Measurements from ENCODE around the gene OLA1.

DNA sequence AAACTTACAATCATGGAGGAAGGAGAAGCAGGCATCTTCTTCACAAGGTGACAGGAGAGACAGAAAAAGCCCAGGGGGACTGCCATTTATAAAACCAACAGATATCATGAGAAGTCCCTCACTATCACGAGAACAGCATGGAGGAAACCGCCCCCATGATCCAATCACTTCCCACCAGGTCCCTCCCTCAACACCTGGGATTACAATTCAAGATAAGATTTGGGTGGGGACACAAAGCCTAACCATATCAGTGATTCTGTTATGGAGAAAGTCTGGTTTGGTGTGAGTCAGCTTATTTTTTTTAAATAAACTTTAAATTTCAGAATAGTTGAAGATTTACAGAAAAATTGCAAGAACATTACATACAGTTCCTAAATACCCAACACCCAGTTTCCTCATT is 198.4 kb downstream of the OLA1 start:
- TF ChIP-seq POLR2AphosphoS5 (IDR thresholded peaks at IDR 0.05; ENCODE audit: borderline replicate concordance, low read depth, low read length) (no peak), EZH2 (IDR thresholded peaks at IDR 0.05) (no peak), FOXP2 (optimal IDR thresholded peaks at IDR 0.05; ENCODE audit: control extremely low read depth, extremely low read length, insufficient read depth) (no peak)

Data from SK-N-MC (cell line).